HL-60 (cell line): ENCODE measurements around the gene DUSP5.
"Not testable (repeated sequence)": the region's sequence is repeated elsewhere in the genome, so short reads cannot be mapped to it uniquely, and the experiment has no call there.

ENCODE experiments used
- CTCF ChIP-seq: IDR thresholded peaks from one replicate; pipeline ENCODE4 v1.5.1; 2011; ENCODE audit warnings: low read length, control low read depth, inconsistent platforms; ENCODE audit not compliant: insufficient read depth
- REST ChIP-seq: IDR thresholded peaks from 2 replicates; pipeline ENCODE4 v1.6.1; 2012; ENCODE audit warnings: low read depth; ENCODE audit not compliant: insufficient replicate concordance

DNA sequence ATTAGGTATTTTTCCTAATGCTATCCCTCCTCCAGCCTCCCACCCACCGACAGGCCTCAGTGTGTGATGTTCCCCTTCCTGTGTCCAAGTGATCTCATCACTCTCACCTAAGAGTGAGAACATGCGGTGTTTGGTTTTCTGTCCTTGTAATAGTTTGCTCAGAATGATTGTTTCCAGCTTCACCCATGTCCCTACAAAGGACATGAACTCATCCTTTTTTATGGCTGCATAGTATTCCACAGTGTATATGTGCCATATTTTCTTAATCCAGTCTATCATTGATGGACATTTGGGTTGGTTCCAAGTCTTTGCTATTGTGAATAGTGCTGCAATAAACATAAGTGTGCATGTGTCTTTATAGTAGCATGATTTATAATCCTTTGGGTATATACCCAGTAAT lies 29.4 kb upstream of the DUSP5 start:
- not testable (repeated sequence) for TF ChIP-seq CTCF, REST
